Activated T-cell treated with anti-CD3 and anti-CD28 coated beads for 4 hours (primary cell): ENCODE results near the gene EXOC3L4.

Experiments used
- DNase-seq: peaks from one replicate; pipeline ENCODE4 v3.0.0-alpha.2; 2020

The EXOC3L4 gene

DNA sequence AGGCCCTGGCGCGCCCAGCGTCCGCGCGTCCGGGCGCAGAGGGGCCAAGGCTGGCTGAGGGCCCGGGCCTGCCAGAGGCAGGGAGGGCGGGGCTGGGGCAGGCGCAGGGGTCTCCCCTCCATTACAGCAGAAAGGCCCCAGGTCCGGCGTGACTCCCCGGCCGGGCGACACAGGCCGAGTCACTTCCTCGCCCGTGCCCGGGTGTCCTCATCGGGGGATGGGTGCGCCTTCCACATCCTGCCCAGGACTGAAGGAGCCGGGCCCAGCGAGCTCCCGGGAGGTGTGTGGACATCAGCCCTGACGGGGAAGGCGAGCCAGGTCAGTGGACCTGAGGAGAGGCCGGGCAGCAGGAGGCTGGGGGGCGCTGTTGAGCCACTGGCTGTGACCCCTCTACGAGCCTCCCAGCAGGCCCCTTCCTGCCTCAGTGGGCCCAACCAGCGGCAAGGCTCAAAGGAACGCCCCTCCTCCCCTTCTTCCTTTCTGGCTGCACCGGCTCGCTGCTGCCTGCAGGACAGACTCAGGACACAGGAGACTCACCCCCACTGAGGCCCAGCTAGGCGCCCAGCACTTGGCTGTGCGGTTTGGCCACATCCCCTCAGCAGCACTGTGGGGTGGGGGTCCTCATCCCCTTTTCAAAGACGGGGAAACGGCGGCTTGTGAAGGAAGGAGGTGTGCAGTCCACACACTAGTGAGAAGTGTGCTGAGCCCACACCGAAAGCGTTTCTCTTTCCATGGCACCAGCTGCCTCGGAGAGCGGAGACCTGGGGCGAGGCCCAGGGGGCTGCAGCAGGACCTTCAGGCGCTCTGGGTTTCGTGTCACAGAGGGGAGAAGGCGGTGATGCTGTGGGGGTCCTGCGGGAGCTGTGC is 29.3 kb downstream of the EXOC3L4 start:
- DNase-seq = no peak

DNA sequence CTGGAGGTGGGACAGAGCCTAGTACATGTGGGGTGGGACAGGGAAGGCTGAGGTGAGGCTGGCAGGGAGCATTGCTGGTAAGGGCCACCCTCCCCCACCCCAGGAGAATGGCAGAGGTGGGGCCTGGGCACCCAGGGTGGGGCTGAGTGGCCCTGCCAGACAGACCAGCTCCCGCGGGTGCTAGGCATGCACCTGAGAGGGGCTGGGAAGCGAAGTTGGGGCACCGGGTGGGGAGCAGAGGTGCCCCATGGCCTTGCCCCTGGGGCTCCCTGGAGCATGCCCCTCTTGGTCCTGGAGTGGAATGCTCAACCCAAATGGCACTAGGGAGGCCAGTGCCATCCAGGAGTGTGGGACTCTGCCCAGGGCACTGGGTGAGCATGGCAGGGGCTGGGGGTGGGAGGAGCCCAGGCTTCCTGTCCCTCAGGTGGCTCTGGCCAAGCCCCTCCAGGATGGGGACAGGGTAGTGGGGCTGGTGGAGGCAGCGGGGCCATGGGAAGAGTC is 30.0 kb downstream of the EXOC3L4 start:
- DNase-seq = no peak

DNA sequence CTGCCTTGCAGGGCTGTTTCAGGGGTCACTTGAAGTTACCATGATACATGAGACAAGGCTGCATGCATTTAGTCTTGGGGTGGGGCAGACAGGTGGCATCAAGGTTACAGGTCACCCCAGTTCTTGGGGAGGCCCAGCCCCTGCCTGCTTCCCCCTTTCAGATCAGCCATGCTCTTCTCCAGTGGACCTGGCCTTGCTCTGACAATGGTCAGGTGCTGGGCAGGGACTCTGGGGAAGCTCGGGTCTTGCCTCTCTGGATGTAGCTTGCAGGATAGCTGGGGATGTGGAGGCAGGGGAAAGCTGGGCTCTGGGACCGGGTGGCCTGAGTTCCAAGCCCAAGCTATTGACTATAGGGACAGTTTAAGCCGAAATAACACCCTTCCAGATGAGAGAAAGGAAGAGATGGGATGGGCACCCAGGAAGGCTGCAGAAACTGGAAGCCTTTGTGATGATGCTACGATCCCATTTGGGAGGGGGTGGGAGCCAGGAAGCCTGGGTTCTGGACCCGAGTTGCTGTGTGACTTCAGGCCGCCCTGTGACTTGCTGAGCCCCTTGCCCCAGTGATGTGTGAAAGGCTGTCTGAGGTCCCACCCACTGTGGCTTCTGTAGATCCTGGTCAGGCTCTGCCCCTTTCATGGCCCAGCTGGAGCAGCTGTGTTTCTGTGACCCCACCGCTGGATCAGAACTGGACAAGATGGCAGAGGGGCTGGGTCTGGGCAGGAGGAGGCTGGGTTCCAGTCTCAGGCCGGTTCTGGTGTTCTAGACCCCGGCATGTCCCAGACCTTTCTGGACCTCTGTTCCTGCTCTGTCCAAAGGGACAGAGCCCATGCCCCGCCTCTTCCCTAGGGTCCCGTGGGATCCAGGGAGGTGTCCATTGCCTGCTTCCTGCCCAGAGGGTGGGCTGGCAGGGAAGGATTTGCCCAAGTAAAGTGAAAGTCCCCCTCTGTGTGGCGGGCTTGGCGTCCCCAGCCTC is 30.9 kb downstream of the EXOC3L4 start:
- DNase-seq = no peak

DNA sequence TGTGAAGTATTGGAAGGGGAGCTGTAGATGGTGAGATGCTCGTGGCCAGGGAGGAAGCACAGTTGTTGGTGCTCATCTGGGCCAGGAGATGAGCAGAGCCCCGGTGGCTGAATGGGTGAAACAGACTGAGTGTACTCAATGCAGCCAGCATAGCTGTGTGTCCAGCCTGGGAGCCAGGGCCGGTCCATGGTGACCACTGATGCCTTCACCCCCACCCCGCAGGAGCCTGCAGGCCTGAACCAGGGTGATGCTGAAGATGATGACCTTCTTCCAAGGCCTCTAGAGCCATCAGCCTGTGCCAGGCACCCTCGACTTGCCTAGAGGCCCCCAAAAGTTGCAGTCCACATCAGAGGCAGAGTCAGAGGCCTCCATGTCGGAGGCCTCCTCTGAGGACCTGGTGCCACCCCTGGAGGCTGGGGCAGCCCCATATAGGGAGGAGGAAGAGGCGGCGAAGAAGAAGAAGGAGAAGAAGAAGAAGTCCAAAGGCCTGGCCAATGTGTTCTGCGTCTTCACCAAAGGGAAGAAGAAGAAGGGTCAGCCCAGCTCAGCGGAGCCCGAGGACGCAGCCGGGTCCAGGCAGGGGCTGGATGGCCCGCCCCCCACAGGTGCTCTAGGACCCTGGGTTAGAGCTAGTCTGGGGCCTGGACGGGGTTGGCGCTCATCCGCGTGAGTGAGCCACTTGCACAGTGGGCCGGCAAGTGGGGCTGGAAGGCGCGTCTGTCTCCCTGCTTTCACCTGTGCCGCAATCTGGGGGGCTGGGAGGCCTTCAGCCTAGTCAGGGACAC is 31.8 kb downstream of the EXOC3L4 start:
- DNase-seq = no peak

DNA sequence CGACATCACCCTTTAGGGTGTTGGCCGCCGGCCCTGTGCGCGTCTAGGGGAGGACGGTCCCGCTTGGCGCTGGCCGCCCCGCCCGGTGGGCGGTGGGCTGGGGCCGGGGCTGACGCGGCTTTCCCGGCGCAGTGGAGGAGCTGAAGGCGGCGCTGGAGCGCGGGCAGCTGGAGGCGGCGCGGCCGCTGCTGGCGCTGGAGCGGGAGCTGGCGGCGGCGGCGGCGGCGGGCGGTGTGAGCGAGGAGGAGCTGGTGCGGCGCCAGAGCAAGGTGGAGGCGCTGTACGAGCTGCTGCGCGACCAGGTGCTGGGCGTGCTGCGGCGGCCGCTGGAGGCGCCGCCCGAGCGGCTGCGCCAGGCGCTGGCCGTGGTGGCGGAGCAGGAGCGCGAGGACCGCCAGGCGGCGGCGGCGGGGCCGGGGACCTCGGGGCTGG is 32.4 kb downstream of the EXOC3L4 start:
- no peak for DNase-seq

DNA sequence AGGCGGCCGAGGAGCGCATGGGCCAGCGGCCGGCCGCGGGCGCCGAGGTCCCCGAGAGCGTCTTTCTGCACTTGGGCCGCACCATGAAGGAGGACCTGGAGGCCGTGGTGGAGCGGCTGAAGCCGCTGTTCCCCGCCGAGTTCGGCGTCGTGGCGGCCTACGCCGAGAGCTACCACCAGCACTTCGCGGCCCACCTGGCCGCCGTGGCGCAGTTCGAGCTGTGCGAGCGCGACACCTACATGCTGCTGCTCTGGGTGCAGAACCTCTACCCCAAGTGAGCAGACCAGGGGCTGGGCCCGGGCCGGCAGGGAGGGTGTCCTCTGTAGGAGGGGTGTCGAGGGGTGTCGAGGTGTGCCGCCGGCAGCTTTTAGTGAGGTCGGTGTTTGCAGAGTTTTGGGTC is 32.8 kb downstream of the EXOC3L4 start:
- no peak for DNase-seq

DNA sequence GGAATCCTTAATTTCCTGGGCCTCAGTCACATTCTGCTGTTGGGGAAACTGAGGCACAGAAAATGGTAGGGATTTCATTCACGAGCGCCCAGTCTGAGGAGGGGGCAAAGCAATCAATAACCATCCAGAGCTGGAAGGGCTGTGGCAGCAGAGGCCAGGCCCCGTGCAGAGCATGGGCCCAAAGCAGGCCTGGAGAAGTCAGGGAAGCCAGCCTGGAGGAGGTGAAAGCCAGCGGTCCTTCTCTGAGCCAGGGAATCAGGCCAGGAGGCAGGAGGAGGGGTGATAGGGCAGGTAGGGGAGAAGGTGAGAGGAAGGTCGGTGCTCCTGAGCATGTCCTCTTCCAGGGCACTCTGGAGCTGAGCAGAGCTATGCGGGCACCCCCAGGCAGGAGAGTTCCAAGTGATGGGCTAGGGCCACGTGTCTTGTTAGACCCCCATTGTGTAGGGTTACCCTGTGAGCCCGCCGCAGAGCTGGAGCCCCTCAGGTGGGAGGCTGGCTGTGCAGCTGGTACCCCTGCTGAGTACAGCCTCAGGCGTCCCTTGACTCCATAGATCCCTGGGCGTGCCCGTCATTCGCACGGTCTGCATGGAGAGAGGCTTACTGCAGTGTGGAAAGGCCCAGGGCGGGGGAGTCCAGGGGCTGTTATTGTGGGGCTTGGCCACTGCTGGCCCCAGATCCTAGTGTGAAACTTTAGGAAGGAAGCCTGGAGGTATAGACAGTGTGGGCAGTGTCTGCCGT is 33.5 kb downstream of the EXOC3L4 start:
- DNase-seq = no peak

DNA sequence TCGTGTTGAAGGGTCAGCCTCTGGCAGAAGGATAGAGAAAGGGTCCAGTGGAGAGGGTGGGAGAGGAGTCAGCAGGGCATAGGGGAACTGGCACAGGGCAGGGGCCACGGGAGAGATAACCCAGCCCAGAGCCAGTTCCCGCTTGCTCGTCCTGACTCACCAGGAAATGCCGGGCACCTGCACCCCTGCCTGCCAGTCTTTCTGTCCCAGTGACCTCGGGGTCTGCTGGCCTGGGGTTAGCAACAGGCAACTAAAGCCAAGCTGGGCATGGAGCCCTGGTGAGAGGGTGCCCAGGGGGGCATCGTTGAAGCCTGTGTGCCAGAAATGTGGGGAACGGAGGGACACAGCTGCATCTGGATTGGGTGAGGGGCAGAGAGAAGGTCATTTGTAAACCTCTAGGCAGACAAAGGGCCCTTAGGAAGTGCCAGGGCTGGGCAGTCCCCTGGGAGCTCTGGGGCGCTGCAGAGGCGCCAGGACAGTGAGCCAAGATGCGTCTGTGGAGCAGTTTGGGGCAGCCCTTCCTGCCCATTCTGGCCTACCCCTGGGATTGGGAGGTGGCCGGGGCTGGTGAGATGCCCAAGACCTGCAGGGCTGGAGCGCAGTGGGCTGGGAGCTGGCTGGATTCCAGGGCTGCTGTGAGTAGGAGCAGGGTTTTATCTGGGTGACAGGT is 34.2 kb downstream of the EXOC3L4 start:
- no peak for DNase-seq

DNA sequence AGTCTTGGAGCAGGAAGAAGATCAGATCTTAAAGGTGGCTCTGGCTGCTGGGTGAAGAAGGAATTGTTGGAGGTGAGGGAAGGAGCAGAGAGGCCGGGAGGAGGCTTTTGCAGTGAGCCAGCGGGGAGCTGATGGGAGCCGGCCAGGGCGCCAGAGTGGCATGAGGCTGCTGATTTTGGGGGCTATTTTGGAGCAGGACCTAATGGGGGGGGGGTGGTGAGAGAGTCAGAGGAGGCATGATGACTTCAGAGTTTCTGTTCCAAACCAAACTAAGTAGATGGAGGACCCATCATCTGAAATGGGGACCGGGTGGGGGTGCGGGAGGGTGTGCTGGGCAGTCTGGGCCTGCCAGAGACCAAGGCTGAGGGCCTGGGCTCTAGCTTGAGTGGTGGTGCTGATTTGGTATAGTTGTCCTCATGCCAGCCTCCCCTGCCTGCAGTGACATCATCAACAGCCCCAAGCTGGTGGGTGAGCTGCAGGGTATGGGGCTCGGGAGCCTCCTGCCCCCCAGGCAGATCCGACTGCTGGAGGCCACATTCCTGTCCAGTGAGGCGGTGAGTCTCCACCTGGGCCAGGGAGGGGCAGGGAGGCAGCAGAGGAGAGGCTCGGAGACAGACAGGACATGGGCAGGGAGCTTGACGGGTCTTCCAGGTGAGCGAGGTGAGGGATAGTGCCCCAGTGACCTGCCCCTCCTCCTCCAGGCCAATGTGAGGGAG is 34.9 kb downstream of the EXOC3L4 start:
- no peak for DNase-seq

DNA sequence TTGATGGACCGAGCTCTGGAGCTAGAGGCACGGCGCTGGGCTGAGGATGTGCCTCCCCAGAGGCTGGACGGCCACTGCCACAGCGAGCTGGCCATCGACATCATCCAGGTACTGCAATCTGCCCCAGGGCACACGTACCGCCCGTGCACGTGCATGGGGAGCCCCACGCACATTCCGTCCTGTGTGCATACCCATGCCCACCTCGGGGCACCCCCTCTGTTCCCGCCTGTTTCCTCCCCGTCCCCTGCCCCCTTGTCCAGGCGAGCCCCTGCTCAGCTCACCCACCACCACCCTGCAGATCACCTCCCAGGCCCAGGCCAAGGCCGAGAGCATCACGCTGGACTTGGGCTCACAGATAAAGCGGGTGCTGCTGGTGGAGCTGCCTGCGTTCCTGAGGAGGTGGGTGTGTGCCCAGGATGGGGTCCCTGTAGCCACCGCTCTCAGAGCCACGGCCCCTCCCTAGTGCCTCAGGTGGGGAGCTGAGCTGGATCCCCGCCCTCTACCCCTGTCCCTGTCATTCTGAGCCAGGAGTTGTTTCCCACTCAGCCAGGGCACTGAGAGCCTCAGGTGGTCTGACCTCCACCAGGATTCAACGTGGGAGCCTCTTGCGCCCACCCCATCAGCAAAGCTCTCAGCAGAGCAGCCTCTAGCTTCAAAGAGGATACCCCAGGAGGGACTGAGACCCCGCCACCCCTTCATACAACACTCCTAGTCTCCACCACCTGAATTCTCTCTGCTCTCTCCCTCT is 35.7 kb downstream of the EXOC3L4 start:
- DNase-seq = no peak

DNA sequence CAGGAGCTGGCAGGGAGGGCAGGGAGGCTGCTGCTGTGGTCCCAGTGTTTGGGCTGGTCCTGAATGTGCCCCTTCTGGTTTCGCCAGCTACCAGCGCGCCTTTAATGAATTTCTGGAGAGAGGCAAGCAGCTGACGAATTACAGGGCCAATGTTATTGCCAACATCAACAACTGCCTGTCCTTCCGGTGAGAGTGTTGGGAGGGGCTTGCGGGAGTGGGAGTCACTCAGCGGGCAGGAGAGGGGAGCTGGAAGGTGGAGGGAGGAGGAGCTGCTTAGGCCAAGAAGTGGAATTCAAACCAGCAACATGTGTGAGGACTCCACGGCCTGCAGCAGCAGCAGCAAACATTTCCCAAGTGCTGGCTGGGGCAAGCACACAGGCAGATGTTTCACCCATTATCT is 36.4 kb downstream of the EXOC3L4 start:
- no peak for DNase-seq

DNA sequence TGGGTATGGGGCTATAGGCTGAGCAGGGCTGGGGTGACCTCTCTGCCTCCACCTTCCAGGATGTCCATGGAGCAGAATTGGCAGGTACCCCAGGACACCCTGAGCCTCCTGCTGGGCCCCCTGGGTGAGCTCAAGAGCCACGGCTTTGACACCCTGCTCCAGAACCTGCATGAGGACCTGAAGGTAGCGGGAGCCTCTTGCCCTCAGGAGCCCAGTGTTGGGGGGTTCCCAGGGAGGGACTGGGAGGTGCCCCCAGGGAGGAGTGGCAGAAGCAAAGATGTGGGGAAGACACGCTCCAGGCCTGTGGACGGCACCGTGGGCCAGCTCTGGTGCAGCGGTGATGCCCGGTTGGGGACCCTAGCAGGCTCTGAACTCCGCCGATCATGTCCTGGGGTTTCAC is 37.1 kb downstream of the EXOC3L4 start:
- DNase-seq = no peak

DNA sequence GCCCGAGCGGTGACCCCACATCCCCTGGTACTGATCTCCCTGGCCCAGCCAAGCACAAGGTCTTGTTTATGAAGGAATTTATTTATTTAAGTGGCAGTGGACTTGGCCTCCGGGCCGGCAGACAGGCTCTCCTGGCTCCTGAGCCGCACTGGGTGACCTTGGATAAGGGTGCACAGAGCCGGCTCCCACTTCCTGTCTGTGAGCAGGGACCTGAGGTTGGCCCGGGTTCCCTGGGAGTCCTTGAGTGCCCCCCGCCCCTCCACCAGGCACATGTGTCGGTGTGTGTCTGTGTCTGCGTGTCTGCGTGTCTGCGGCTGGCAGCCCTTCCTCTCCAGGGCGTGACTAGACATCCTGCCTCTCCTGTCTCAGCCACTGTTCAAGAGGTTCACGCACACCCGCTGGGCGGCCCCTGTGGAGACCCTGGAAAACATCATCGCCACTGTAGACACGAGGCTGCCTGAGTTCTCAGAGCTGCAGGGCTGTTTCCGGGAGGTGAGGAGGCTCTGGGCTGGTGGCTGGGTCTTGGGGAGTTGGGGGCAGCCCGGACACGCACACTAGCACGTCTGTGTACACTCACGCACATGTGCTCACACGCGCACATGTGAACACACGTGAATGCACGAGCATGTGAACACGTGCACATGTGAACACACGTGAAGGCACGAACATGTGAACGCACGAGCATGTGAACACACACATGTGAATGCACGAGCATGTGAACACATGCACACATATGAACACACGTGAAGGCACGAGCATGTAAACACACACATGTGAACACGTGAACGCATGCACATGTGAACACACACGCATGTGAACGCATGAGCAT is 38.1 kb downstream of the EXOC3L4 start:
- DNase-seq = no peak

DNA sequence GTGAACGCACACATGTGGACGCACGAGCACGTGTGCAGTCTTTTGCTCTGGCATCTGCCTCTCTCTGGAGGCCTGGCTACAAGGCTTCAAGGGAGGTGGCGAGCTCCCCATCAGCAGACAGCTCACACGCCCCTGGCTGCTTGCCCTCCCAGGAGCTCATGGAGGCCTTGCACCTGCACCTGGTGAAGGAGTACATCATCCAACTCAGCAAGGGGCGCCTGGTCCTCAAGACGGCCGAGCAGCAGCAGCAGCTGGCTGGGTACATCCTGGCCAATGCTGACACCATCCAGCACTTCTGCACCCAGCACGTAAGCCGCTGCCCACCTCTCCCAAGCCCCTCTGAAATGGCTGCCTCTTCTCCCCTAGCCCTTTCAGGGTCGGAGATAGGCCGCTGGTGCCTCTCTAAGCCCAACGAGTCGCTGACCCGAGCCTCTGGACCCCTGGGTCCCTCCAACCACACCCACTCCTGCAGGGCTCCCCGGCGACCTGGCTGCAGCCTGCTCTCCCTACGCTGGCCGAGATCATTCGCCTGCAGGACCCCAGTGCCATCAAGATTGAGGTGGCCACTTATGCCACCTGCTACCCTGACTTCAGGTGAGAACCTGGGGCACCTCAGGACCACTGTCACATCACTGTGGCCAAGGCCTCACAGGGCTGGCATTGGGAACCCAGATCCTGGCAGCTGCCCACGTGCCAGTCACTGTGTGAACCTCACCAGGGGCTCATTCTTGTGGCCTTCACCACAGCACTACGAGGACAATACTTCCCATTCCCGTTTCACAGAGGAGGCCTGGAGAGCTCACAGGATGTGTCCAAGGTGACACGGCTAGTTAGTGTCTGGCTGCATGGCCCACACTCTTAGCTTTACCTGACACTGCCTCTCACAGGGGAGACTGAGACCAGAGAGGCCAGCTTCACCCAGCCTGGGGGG is 39.0 kb downstream of the EXOC3L4 start:
- DNase-seq = no peak

DNA sequence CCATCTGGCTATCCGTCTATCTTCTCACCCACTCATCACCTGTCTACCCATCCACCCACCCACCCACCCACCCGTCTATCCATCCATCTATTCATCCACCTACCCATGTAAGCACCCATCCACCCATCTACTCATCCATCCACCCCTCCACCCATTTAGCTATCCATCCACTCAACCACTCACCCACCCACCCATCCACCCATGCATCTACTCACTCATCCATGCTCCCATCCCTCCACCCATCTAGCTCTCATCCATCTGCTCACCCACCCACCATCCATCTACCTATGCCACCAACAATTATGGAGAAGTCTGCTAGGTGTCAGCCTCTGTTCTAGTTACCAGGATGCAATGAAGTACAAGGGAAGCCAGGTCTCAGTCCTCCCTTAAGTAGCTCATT is 39.9 kb downstream of the EXOC3L4 start:
- no peak for DNase-seq

DNA sequence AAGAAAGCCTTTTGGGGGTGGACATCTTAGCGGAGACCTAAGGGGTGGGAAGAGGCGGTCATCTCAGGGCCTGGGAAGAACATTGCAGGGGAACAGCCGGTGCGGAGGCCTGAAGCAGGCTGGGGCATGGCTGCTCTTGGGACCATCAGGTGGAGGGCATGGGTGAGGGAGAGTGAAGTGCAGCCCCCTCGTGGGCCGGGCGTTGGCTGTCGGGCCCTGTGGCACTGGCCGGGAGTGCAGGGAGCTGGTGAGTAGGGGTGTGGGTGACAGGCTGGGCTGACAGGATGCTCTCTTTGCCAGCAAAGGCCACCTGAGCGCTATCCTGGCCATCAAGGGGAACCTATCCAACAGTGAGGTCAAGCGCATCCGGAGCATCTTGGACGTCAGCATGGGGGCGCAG is 40.4 kb downstream of the EXOC3L4 start:
- DNase-seq = no peak

DNA sequence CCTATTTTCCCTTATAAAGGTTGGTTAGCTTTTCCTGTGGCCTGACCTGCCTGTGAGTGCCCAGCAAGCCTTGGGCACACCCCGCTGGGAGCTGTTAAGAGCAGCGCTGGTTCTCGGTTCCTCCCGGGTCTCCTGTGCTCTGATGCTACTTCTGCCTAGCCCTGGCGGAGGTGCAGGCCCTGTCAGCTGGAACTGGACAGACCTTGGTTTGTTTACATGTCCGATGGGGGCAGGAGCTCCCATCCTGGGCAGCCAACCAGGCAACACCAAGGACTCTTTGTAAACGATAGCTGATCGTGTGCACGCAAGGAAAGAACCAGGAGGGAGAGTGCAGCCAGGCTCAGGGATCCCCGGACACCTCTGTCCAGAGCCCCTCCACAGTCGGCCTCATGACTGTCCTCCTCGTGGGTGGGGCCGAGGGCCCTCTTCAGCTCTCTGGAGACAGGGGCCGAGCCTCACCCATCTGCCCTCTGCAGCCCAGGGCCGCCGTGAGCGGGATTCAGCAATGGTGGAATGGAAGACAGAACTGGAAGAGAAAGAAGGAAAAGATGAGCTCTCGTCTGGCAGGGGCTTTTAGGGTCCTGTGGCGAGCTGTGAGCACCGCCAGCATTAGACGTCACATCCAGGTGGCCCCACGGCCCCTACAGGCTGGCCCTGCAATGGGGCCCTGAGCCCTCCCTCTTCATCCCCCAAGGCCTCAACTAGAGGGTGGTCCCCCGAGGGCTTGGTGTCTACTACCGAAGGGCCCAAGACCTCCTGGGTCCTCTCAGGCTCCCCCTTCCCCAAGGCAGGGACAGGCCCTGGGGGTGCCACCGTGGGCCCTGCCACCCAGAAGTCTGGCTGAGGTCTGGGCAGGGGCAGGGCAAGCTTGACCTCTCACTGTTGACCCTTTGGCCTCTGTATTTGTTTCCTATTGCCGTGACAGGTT is 41.1 kb downstream of the EXOC3L4 start:
- DNase-seq = no peak
